Transverse colon (tissue), 4 donors: ENCODE measurements around the gene LDLRAP1.

Experiments used
- CTCF ChIP-seq, 5 experiments: fragments of 200-600 bp in 3 of 5; fragments of 450-650 bp in 2 of 5; sonication (generic) in 3 of 5; IDR thresholded peaks; 1 replicate in 2 of 5; 2 replicates in 3 of 5; pipeline ENCODE4 v1.5.1; 2016 to 2017; ENCODE audit warnings: antibody characterized with exemption in 5 of 5, inconsistent platforms in 3 of 5, mild to moderate bottlenecking in 2 of 5, moderate library complexity in 1 of 5
- EP300 ChIP-seq: sonication (generic); formaldehyde crosslinking; IDR thresholded peaks from one replicate; pipeline ENCODE4 v1.6.1; 2017; ENCODE audit warnings: antibody characterized with exemption, low read depth
- POLR2A ChIP-seq: fragments of 450-650 bp; IDR thresholded peaks from one replicate; pipeline ENCODE4 v1.6.1; 2016; ENCODE audit warnings: antibody characterized with exemption, mild to moderate bottlenecking, moderate library complexity
- POLR2AphosphoS5 ChIP-seq, 3 donors: sonication (generic); formaldehyde crosslinking; IDR thresholded peaks; one replicate each; pipeline ENCODE4 v1.6.1; 2016; ENCODE audit warnings: antibody characterized with exemption in 3 of 3

GRCh38 chr1:25576459-25577133 is 33.2 kb downstream of the LDLRAP1 start:
- TF ChIP-seq POLR2A (no peak), EP300 (no peak), CTCF (IDR thresholded peaks at IDR 0.05) (no peak), POLR2AphosphoS5 (IDR thresholded peaks at IDR 0.05) (no peak)
